H1 (cell line): ENCODE data around the gene HACE1.

Source experiments
- GABPA ChIP-seq: IDR thresholded peaks from 2 replicates; pipeline ENCODE4 v1.6.1; 2011; ENCODE audit warnings: mild to moderate bottlenecking, low read length, moderate library complexity, borderline replicate concordance; ENCODE audit not compliant: insufficient read depth
- TAF1 ChIP-seq: IDR thresholded peaks from 2 replicates; pipeline ENCODE4 v1.6.1; 2011; ENCODE audit warnings: mild to moderate bottlenecking, low read depth, low read length

DNA sequence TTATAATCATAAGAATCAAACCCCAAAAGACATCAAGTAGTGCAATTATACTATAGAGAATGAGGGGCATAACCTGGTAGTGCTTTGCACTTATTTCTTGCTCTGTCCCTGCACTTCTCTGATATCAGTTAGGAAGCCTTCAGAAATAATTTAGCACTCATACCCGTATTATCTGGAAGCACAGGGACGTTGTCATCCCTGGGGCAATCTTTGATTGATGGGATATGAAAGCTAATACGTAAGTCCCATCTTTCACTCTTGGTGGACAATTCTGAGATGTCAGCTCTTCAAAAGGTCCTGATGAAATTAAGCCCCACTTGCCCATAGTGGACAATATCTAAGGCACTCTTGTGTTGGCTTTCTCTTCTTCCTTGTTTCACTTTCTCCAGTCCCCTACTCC is 144.9 kb downstream of the HACE1 start:
- TF ChIP-seq GABPA (no peak), TAF1 (no peak)
